Uterus (tissue), 4 donors: ENCODE measurements around the gene SGMS1. TPM values are rescaled to one million over a fixed set of nuclear protein-coding genes. Genes with fewer than 3 reads are reported as not detected.

Experiments used
- DNase-seq, 2 donors: peaks; one replicate each; pipeline ENCODE4 v3.0.0-alpha.2; 2019 to 2020
- H3K27ac ChIP-seq, 2 donors: fragments of 200-600 bp; sonication (generic); 1 replicate in 1 of 2; 2 replicates in 1 of 2; pipeline ENCODE4 v1.5.1; 2016 to 2018
- H3K27me3 ChIP-seq, 2 donors: fragments of 200-600 bp; sonication (generic); one replicate each; pipeline ENCODE4 v1.5.1; 2018 to 2019; ENCODE audit warnings: control low read depth in 1 of 2
- H3K36me3 ChIP-seq, 2 donors: fragments of 200-600 bp; sonication (generic); one replicate each; pipeline ENCODE4 v1.5.1; 2019; ENCODE audit warnings: control low read depth in 1 of 2
- H3K4me1 ChIP-seq, 2 donors: fragments of 200-600 bp; sonication (generic); one replicate each; pipeline ENCODE4 v1.5.1; 2018 to 2019; ENCODE audit warnings: control low read depth in 1 of 2
- H3K4me3 ChIP-seq, 2 donors: fragments of 200-600 bp; sonication (generic); 1 replicate in 1 of 2; 2 replicates in 1 of 2; pipeline ENCODE4 v1.5.1; 2018 to 2019; ENCODE audit warnings: mild to moderate bottlenecking in 1 of 2
- H3K9me3 ChIP-seq, 2 donors: fragments of 200-600 bp; sonication (generic); one replicate each; pipeline ENCODE4 v1.5.1; 2019; ENCODE audit warnings: control low read depth in 1 of 2
- CTCF ChIP-seq, 4 experiments: fragments of 200-600 bp in 2 of 4; fragments of 450-650 bp in 2 of 4; sonication (generic) in 2 of 4; IDR thresholded peaks; one replicate each; pipeline ENCODE4 v1.5.1; 2016 to 2019; ENCODE audit warnings: antibody characterized with exemption in 4 of 4, mild to moderate bottlenecking in 2 of 4, moderate library complexity in 1 of 4
- POLR2A ChIP-seq, 2 donors: fragments of 450-650 bp; IDR thresholded peaks; one replicate each; pipeline ENCODE4 v1.6.1; 2016; ENCODE audit warnings: antibody characterized with exemption in 2 of 2, mild to moderate bottlenecking in 1 of 2, moderate library complexity in 1 of 2
- intact Hi-C: fragments of 100-400 bp; cut with DNase I; formaldehyde crosslinking; loops from one replicate; pipeline ENCODE4 v1.15.1; 2023; ENCODE audit warnings: low total_unique reads
- total RNA-seq, 4 donors: library from RNA; depleted of rRNA in 3 of 4; stranded (reverse); fragments of >200 nt in 3 of 4; gene quantifications; one replicate each; pipeline versions ENCODE4 v1.1.0 to v1.2.4, GENCODE V29; 2014 to 2023
- donor health status: DM: yes; HTN: yes; CAD: no.

SGMS1 gene
- total RNA-seq, 4 donors from 2014 or later = 38.0 to 102 (median 57.7) TPM

GRCh38 chr10:50613150-50613549 lies 10.6 kb downstream of the SGMS1 start:
- no peak for DNase-seq
- Histone ChIP-seq H3K4me3 (no peak overlapping the region), H3K27me3 (no peaks in the 10 kb centered on the region), H3K4me1 (no peaks in the 10 kb centered on the region), H3K9me3 (no peaks in the 10 kb centered on the region), H3K36me3 (no peaks in the 10 kb centered on the region), H3K27ac (no peak overlapping the region)
- TF ChIP-seq POLR2A (IDR thresholded peaks at IDR 0.05) = no peak
- no peak for TF ChIP-seq CTCF (IDR thresholded peaks at IDR 0.05)
- intact Hi-C loops = no loop called here

DNA sequence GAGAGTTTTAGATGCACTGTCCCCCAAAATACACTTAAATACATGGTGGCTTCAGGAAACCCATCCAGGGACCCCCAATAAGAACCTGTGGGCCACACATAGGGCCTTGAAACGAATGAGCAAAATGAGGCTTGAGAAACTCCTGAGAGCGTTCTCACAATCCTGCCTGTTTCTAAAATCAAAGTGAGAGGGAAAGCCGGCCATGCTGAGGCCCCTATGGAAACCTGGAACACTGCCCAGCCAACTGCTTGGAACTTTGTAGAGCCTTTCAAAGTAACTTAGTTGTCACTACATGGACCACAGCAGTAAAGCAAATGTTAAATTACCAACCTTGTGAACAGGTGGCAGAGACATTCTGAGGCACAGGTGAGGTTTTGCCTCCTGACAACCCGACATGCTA lies 13.4 kb downstream of the SGMS1 start:
- TF ChIP-seq CTCF (IDR thresholded peaks at IDR 0.05) (no peak), POLR2A (IDR thresholded peaks at IDR 0.05) (no peak)
- Histone ChIP-seq H3K27me3 (no peaks in the 10 kb centered on the region), H3K9me3 (no peaks in the 10 kb centered on the region), H3K36me3 (no peaks in the 10 kb centered on the region), H3K4me1 (peaks cover 0 to 6% of the 10 kb centered on the region in 2 donors), H3K27ac (no peak overlapping the region), H3K4me3 (no peak overlapping the region)
- intact Hi-C loops = no loop called here
- DNase-seq = no peak

DNA sequence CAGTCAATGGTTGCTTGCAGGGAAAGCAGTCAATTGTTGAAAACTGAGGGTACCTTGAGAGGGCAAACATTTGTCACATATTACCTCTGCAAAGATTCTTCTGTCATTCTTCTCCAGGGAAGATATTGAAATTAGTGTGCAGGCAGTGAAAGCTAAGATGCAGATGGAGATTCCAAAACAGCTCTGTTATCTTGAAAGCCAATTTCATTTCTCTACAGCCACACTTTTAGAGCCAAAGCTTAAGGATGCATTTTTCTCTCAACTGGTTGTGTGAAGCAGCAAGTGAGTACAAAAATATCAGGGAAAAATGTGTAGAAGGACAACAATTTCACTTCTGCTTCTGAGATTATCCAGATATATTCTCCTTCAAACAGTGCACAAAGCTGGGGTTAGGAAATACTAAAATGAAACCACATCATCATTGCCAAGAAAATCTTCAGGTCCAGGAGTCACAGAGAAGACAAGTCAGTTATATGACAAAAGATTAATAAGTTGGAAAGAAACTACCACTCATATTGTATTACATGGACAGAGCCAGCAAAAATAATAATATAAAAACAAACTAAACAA lies 16.3 kb downstream of the SGMS1 start:
- H3K27ac ChIP-seq = peak overlapping the region; percentile 8 to 16
- no peaks in the 10 kb centered on the region for H3K36me3 ChIP-seq
- no peak for DNase-seq
- intact Hi-C loops = no loop called here
- no peak overlapping the region for H3K4me3 ChIP-seq
- no peaks in the 10 kb centered on the region for H3K9me3 ChIP-seq
- no peaks in the 10 kb centered on the region for H3K27me3 ChIP-seq
- TF ChIP-seq CTCF (IDR thresholded peaks at IDR 0.05) = no peak
- TF ChIP-seq POLR2A (IDR thresholded peaks at IDR 0.05) = no peak
- peaks cover 0 to 22% of the 10 kb centered on the region in 2 donors for H3K4me1 ChIP-seq

DNA sequence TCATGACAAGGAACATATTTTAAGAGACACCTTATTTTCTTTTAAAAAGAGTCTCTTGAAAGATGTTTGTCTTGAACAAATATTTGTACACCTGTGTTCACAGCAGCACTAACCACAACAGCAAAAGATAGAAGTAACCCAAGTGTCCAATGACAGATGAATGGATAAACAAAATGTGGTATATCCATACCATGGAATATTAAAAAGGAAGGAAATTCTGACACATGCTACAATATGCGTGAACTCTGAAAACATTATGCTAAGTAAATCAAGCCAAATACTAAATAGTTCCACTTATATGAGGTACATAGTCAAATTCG lies 17.8 kb downstream of the SGMS1 start:
- peaks cover 0 to 22% of the 10 kb centered on the region in 2 donors for H3K4me1 ChIP-seq
- DNase-seq = no peak
- intact Hi-C loops = no loop called here

More for the DNA sequence above, 17.8 kb downstream of the SGMS1 start:
- Histone ChIP-seq H3K9me3 (no peaks in the 10 kb centered on the region), H3K36me3 (no peaks in the 10 kb centered on the region), H3K4me3 (no peak overlapping the region), H3K27ac (peak overlapping the region; percentile 60 to 68), H3K27me3 (no peaks in the 10 kb centered on the region)
- no peak for TF ChIP-seq POLR2A (IDR thresholded peaks at IDR 0.05)
- no peak for TF ChIP-seq CTCF (IDR thresholded peaks at IDR 0.05)
